Activated naive CD4-positive, alpha-beta T cell treated with anti-CD3 and anti-CD28 coated beads for 36 hours (primary cell): Measurements from ENCODE around the gene NFATC3. TPM values are rescaled to one million over a fixed set of nuclear protein-coding genes. Genes with fewer than 3 reads are reported as not detected.
A peak's percentile ranks its signal among the peaks of the same experiment; 100 is the strongest.

Experiments
- CTCF ChIA-PET: fragments of 350-600 bp; sonication (Branson Sonifier 250); formaldehyde crosslinking; loops from one replicate; lab custom pipeline; 2021; ENCODE audit warnings: antibody characterized with exemption; lab: Charles Lee
- DNase-seq: peaks from one replicate; pipeline ENCODE4 v3.0.0-alpha.2; 2020
- H3K27ac Mint-ChIP-seq: one replicate; pipeline ENCODE4 v1.8.0; 2021; ENCODE audit warnings: mild to moderate bottlenecking, mixed read lengths
- H3K27me3 Mint-ChIP-seq: one replicate; pipeline ENCODE4 v1.8.0; 2021; ENCODE audit warnings: low read depth, mixed read lengths
- H3K36me3 Mint-ChIP-seq: one replicate; pipeline ENCODE4 v1.8.0; 2021; ENCODE audit warnings: low read depth, mixed read lengths
- H3K4me1 Mint-ChIP-seq: one replicate; pipeline ENCODE4 v1.8.0; 2021; ENCODE audit warnings: low read depth, mixed read lengths
- H3K4me3 Mint-ChIP-seq: one replicate; pipeline ENCODE4 v1.8.0; 2021; ENCODE audit warnings: mild to moderate bottlenecking, moderate library complexity, mixed read lengths
- H3K9me3 Mint-ChIP-seq: one replicate; pipeline ENCODE4 v1.8.0; 2021; ENCODE audit warnings: mixed read lengths
- intact Hi-C: fragments of 100-400 bp; cut with micrococcal nuclease; formaldehyde crosslinking; loops from one replicate; pipeline ENCODE4 v1.15.1; 2023
- total RNA-seq, 2 experiments: library from RNA; stranded (reverse); gene quantifications; one replicate each; pipeline ENCODE4 v1.2.3, GENCODE V29; 2021

The NFATC3 gene
- total RNA-seq, 2 experiments from 2014 or later, result 49.1 to 50.3 TPM

DNA sequence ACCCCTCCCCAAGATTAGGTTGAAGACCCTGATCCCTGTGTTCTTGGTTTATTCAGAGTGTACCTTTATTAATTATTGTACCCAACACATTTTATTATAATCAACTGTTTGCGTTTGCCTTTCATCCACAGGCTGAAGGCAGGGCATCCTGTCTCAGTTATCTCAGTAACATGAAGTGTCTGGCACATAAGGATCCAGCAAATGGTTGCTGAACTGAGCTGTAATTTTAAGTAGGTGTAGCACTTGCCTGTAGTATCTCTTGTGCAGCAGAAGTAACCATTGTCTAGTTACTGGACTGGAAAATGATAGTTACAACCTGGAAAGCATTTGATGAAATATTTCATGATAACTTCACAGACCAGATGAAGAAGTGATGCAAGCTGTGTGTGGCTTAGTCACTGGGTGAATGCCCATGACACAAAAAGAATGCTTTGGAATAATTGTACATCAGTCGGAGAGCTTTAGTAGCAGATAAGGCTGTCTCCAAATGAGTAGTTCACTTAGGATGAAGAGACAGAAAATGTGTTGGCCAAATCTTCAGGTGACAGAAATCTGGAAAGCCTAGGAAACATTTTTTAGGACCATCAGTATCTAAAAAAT, 94.1 kb downstream of the NFATC3 start:
- peaks cover 12% of the 10 kb centered on the region for H3K4me1 Mint-ChIP-seq
- intact Hi-C loops, result loop anchor here (5.0 kb wide), 1 partner anchor 48 kb away; no protein-coding TSS in a partner anchor
- no peak overlapping the region for H3K4me3 Mint-ChIP-seq
- no peaks in the 10 kb centered on the region for H3K27me3 Mint-ChIP-seq
- H3K36me3 Mint-ChIP-seq, result peaks cover 26% of the 10 kb centered on the region
- no peak overlapping the region for H3K27ac Mint-ChIP-seq
- H3K9me3 Mint-ChIP-seq, result no peaks in the 10 kb centered on the region
- CTCF ChIA-PET, result interaction anchor here (0.6 to 1.5 kb wide), 4 partner anchors 8 to 463 kb away, joined by 3 to 4 read pairs (median 3); no protein-coding TSS in a partner anchor
- no peak for DNase-seq

DNA sequence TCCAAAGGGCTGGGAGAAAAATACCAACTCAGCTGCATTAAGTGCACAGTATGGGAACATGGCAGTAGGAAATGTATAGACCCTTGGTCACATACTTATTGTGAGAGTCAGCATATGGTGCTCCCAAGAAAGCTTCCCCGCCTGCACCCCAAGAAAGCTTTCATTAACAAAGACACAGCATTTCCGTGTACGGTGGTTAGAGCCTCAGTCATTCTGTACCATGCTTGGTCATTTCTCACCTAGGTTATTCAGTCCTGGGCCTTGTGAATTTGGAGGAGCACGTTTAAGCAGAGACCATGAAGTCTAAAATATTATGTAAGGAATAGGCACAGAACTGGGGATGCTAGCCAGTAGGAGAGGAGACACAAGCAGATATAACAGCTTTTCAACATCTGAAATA, 94.7 kb downstream of the NFATC3 start:
- peaks cover 27% of the 10 kb centered on the region for H3K36me3 Mint-ChIP-seq
- no peak overlapping the region for H3K27ac Mint-ChIP-seq
- DNase-seq, result no peak
- CTCF ChIA-PET, result interaction anchor here (1.5 kb wide), 1 partner anchor 50 kb away, joined by 3 read pairs; no protein-coding TSS in a partner anchor
- intact Hi-C loops, result loop anchor here (5.0 kb wide), 1 partner anchor 47 kb away; no protein-coding TSS in a partner anchor
- H3K27me3 Mint-ChIP-seq, result no peaks in the 10 kb centered on the region
- peaks cover 12% of the 10 kb centered on the region for H3K4me1 Mint-ChIP-seq
- no peak overlapping the region for H3K4me3 Mint-ChIP-seq
- no peaks in the 10 kb centered on the region for H3K9me3 Mint-ChIP-seq

DNA sequence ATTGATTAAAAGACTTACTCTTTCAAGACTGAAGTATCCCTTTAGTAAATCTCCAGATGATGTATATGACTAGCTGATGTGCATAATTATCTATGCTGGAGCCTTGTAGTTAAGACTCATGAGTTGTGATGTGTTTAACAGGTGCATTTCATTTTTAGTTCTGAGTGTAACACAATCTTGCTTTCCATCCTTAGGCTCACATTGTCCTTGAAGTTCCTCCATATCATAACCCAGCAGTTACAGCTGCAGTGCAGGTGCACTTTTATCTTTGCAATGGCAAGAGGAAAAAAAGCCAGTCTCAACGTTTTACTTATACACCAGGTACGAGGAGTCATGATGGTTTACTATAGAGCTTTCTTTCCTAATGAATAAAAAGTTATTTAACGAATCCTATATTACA, 97.9 kb downstream of the NFATC3 start:
- DNase-seq, result no peak
- Mint-ChIP-seq H3K4me3 (no peak overlapping the region), H3K4me1 (peaks cover 2% of the 10 kb centered on the region), H3K9me3 (no peaks in the 10 kb centered on the region), H3K27me3 (no peaks in the 10 kb centered on the region), H3K27ac (no peak overlapping the region), H3K36me3 (peaks cover 31% of the 10 kb centered on the region)
- CTCF ChIA-PET, result interaction anchor here (0.8 to 0.9 kb wide), 2 partner anchors 12 to 118 kb away, joined by 3 read pairs; no protein-coding TSS in a partner anchor
- intact Hi-C loops, result no loop called here

DNA sequence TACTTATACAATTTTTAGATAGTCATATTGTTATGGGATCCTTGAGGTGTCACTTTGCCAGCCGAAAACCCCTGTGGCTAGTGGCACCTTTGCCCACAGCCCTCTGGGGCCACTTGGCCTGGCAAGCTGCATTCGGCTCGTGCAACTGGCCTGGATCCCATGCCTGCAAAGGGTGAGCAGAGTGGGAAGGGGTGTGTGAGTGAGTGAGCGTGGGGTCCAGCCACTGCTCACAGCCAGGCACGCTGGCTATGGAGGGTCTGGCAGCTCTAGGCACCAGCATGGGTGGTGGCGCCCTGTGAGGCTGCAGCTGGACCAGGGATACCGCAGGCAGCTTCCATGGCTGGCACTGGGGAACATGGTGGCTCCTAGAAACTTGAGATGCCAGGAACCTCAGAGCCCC, 101.7 kb downstream of the NFATC3 start:
- Mint-ChIP-seq H3K4me1 (peaks cover 2% of the 10 kb centered on the region), H3K27ac (no peak overlapping the region), H3K9me3 (no peaks in the 10 kb centered on the region), H3K4me3 (no peak overlapping the region), H3K27me3 (no peaks in the 10 kb centered on the region), H3K36me3 (peaks cover 31% of the 10 kb centered on the region)
- intact Hi-C loops, result no loop called here
- DNase-seq, result no peak
- CTCF ChIA-PET, result interaction anchor here (0.8 kb wide), 1 partner anchor 8 kb away, joined by 3 read pairs; no protein-coding TSS in a partner anchor

DNA sequence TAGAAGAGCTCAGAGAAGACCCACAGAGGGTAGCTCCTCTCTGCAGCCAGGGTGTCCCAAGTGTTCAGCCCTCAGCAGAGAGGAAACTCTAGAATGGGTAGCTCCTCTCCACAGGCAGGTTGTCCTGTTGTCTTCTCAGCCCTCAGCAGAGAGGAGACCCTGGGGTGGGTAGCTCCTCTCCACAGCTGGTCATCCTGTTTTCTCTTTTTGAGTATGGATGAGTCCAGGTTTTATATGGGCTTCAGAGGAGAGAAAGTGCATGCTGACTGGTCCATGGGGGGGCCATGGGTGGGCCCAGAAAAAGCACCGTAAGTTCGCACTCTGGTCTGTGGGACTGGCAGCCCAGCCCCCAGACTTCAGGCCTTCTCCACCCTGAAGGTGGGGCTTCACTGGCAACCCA, 102.3 kb downstream of the NFATC3 start:
- peaks cover 2% of the 10 kb centered on the region for H3K4me1 Mint-ChIP-seq
- H3K9me3 Mint-ChIP-seq, result no peaks in the 10 kb centered on the region
- H3K4me3 Mint-ChIP-seq, result no peak overlapping the region
- CTCF ChIA-PET, result interaction anchor here (0.8 kb wide), 1 partner anchor 9 kb away, joined by 3 read pairs; no protein-coding TSS in a partner anchor
- no peak overlapping the region for H3K27ac Mint-ChIP-seq
- peaks cover 29% of the 10 kb centered on the region for H3K36me3 Mint-ChIP-seq
- intact Hi-C loops, result no loop called here
- H3K27me3 Mint-ChIP-seq, result no peaks in the 10 kb centered on the region
- DNase-seq, result no peak

DNA sequence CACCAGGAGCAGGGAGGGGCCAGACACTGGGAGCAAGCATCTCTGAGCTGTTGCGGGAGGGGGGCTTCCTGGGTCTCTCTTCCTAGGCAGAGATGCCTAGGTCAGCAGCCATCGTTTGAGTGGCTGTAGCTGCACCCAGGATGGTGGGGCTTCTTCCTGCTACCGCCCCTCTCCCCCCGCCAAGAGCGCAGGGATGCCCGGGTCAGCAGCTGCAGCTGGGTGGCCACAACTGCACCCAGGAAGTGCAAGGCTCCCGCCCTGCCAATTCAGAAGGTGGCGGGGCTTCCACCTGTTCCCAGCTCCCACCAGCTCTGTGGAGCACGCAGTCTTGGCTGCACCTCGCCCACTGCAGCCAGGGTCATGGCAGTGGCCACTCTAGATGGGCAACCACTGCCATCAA, 103.0 kb downstream of the NFATC3 start:
- H3K36me3 Mint-ChIP-seq, result peaks cover 25% of the 10 kb centered on the region
- CTCF ChIA-PET, result interaction anchor here (0.9 kb wide), 1 partner anchor 18 kb away, joined by 3 read pairs; no protein-coding TSS in a partner anchor

DNA sequence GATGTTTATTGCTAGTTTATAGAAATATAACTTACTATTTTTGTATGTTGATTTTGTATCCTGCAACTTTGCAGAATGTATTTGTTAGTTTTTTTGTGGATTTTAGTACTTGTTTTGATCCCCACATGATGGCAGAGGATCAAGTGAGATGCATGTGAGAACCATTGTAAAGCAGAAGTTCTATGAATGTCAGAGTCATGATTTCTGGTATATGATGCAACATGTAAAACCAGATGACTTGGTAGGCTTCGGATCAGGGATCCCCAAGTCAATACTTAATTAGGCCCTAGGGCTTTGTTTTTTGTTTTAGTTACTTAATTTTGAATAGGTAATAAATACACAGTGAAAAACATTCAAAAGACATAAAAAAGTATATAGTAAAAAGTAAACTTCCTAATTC, 104.9 kb downstream of the NFATC3 start:
- Mint-ChIP-seq H3K36me3 (peaks cover 17% of the 10 kb centered on the region), H3K4me3 (no peak overlapping the region), H3K27ac (no peak overlapping the region), H3K4me1 (peaks cover 2% of the 10 kb centered on the region), H3K27me3 (no peaks in the 10 kb centered on the region), H3K9me3 (no peaks in the 10 kb centered on the region)
- intact Hi-C loops, result no loop called here
- no peak for DNase-seq
- CTCF ChIA-PET, result no interaction called here

More for the DNA sequence above, 103.0 kb downstream of the NFATC3 start:
- no peak for DNase-seq
- peaks cover 2% of the 10 kb centered on the region for H3K4me1 Mint-ChIP-seq
- no peak overlapping the region for H3K4me3 Mint-ChIP-seq
- intact Hi-C loops, result no loop called here
- H3K27me3 Mint-ChIP-seq, result no peaks in the 10 kb centered on the region
- H3K9me3 Mint-ChIP-seq, result no peaks in the 10 kb centered on the region
- H3K27ac Mint-ChIP-seq, result no peak overlapping the region

DNA sequence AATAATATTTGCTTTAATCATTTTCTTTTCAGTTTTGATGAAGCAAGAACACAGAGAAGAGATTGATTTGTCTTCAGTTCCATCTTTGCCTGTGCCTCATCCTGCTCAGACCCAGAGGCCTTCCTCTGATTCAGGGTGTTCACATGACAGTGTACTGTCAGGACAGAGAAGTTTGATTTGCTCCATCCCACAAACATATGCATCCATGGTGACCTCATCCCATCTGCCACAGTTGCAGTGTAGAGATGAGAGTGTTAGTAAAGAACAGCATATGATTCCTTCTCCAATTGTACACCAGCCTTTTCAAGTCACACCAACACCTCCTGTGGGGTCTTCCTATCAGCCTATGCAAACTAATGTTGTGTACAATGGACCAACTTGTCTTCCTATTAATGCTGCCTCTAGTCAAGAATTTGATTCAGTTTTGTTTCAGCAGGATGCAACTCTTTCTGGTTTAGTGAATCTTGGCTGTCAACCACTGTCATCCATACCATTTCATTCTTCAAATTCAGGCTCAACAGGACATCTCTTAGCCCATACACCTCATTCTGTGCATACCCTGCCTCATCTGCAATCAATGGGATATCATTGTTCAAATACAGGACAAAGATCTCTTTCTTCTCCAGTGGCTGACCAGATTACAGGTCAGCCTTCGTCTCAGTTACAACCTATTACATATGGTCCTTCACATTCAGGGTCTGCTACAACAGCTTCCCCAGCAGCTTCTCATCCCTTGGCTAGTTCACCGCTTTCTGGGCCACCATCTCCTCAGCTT, 105.8 kb downstream of the NFATC3 start:
- DNase-seq, result no peak
- H3K27me3 Mint-ChIP-seq, result no peaks in the 10 kb centered on the region
- intact Hi-C loops, result no loop called here
- H3K27ac Mint-ChIP-seq, result no peak overlapping the region
- peaks cover 2% of the 10 kb centered on the region for H3K4me1 Mint-ChIP-seq
- CTCF ChIA-PET, result interaction anchor here (0.6 kb wide), 1 partner anchor 153 kb away, joined by 4 read pairs; no protein-coding TSS in a partner anchor
- H3K4me3 Mint-ChIP-seq, result no peak overlapping the region
- no peaks in the 10 kb centered on the region for H3K9me3 Mint-ChIP-seq
- peaks cover 16% of the 10 kb centered on the region for H3K36me3 Mint-ChIP-seq

DNA sequence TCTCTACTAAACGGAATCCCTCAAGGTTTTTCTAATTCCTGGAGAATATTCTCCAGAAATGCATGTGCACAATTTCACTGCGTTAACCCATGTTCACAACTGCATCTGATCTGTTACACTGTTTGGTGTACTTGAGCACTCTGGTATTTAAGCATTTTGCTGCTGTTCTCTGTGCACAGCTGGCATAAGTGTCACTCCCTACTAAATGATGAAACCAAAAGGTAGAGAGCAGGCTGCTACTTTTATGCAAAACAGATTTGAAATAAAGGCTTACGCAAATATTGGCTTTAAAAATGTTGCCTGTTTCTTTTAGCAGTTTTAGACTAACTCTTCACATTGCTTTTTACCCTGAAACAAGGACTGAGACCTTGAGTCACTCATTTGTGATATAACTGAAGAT, 109.1 kb downstream of the NFATC3 start:
- Mint-ChIP-seq H3K4me1 (peaks cover 6% of the 10 kb centered on the region), H3K27me3 (no peaks in the 10 kb centered on the region), H3K4me3 (no peak overlapping the region), H3K27ac (no peak overlapping the region), H3K36me3 (peaks cover 13% of the 10 kb centered on the region), H3K9me3 (no peaks in the 10 kb centered on the region)
- intact Hi-C loops, result no loop called here
- CTCF ChIA-PET, result interaction anchor here (0.6 kb wide), 1 partner anchor 8 kb away, joined by 4 read pairs; no protein-coding TSS in a partner anchor
- no peak for DNase-seq

DNA sequence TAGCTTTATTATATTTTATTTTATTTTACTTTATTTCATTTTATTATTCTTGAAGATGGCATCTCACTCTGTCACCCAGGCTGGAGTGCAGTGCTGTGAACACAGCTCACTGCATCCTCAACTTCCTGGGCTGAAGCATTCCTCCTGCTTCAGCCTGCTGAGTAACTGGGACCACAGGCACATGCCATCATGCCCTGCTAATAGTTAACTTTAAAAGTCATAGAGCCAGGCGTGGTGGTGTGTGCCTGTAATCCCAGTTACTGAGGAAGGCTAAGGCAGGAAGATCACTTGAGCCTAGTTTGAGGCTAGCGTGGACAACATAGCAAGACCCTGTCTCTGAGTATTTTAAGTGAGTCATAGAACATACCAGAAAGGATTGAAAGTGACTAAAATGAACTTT, 112.1 kb downstream of the NFATC3 start:
- H3K27me3 Mint-ChIP-seq, result no peaks in the 10 kb centered on the region
- peaks cover 9% of the 10 kb centered on the region for H3K36me3 Mint-ChIP-seq
- intact Hi-C loops, result no loop called here
- CTCF ChIA-PET, result interaction anchor here (0.8 to 1.4 kb wide), 3 partner anchors 11 to 33 kb away, joined by 4 read pairs; no protein-coding TSS in a partner anchor
- H3K9me3 Mint-ChIP-seq, result no peaks in the 10 kb centered on the region
- H3K27ac Mint-ChIP-seq, result no peak overlapping the region
- no peak overlapping the region for H3K4me3 Mint-ChIP-seq
- H3K4me1 Mint-ChIP-seq, result peaks cover 21% of the 10 kb centered on the region
- DNase-seq, result no peak

DNA sequence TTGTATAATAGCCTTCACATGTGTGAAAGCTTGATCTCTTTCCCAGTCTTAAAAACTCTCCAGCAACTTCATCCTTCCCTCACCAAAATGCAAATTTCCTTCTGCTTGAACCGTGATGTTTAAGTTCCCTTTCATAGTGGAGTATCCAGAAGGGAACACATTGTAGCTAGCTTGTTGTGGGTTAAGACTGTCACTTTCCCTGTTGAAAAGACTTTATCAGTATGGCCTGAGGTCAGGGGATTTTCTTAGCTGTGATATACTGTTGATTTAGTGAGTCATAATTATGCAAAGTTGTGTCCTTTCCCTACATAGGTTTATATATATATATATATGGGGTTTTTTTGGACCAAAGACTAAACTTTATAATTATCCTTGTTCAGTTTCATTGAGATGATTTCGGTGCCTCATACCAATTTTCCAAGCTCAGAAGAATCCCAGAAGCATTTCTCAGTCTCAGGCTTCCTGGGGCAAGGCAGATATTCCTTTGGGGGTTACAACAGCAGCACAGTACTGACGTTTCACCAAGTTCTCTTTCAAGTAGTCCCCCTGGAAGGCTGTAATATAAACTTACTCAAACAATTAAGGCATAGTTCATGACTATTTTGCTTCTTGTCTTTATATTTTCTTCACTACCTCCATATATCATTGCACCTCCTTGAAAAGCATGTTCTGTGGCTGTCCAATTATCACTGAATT, 115.1 kb downstream of the NFATC3 start:
- no peak for DNase-seq
- CTCF ChIA-PET, result interaction anchor here (0.6 to 1.7 kb wide), 5 partner anchors 24 to 384 kb away, joined by 3 to 6 read pairs (median 3); no protein-coding TSS in a partner anchor
- peak overlapping the region; percentile 59 for H3K27ac Mint-ChIP-seq
- intact Hi-C loops, result no loop called here
- H3K9me3 Mint-ChIP-seq, result no peaks in the 10 kb centered on the region
- peaks cover 7% of the 10 kb centered on the region for H3K36me3 Mint-ChIP-seq
- peaks cover 23% of the 10 kb centered on the region for H3K4me1 Mint-ChIP-seq
- no peaks in the 10 kb centered on the region for H3K27me3 Mint-ChIP-seq
- no peak overlapping the region for H3K4me3 Mint-ChIP-seq

DNA sequence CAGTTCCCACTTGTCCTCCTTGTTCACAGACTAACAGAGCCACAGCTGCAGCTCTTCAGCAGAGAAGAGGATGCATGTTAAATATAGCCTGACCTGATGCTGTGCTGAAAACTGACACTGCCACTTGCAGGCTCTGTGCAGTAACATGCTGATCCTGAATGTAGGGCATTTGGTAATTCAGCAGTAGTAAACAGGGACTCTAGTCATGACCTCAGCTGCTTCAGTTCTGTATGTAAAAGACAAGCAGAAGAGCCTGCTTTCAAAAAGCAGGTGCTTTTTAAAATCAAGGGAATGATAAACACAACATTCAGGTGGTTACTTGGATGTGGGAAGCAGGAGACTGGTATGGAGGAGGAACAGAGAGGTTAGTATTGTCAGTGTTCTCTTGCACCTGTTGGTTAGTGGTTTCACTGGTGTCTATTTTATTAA, 116.9 kb downstream of the NFATC3 start:
- no peak overlapping the region for H3K27ac Mint-ChIP-seq
- CTCF ChIA-PET, result no interaction called here

More for the DNA sequence above, 116.9 kb downstream of the NFATC3 start:
- intact Hi-C loops, result no loop called here
- Mint-ChIP-seq H3K9me3 (no peaks in the 10 kb centered on the region), H3K36me3 (peaks cover 6% of the 10 kb centered on the region), H3K4me1 (peaks cover 29% of the 10 kb centered on the region), H3K4me3 (no peak overlapping the region), H3K27me3 (no peaks in the 10 kb centered on the region)
- DNase-seq, result no peak
